Activated T-helper 1 cell treated with anti-CD3 and anti-CD28 coated beads, Interleukin-12 subunit alpha, Interleukin-12 subunit beta, Interleukin-2, Interleukin-4 antibody, amounts not matched to agents 30 ng/mL and 10 ng/mL and 1 ng/mL, durations not matched to agents 14 hours and 24 hours and 36 hours (primary cell): Measurements from ENCODE around the gene GSTA5. TPM values are rescaled to one million over a fixed set of nuclear protein-coding genes. Genes with fewer than 3 reads are reported as not detected.
"Not testable (repeated sequence)": the region's sequence is repeated elsewhere in the genome, so short reads cannot be mapped to it uniquely, and the experiment has no call there.

ENCODE experiments used
- DNase-seq: peaks from one replicate; pipeline ENCODE4 v3.0.0; 2021; ENCODE audit warnings: low spot score
- H3K27ac Mint-ChIP-seq: one replicate; pipeline ENCODE4 v1.8.0; 2021; ENCODE audit warnings: mild to moderate bottlenecking, mixed read lengths
- H3K27me3 Mint-ChIP-seq: one replicate; pipeline ENCODE4 v1.8.0; 2022; ENCODE audit warnings: mild to moderate bottlenecking, moderate library complexity, mixed read lengths; ENCODE audit not compliant: insufficient read depth
- H3K36me3 Mint-ChIP-seq: one replicate; pipeline ENCODE4 v1.8.0; 2021; ENCODE audit warnings: low read depth, mixed read lengths
- H3K4me1 Mint-ChIP-seq: one replicate; pipeline ENCODE4 v1.8.0; 2021; ENCODE audit warnings: low read depth, mixed read lengths
- H3K4me3 Mint-ChIP-seq: one replicate; pipeline ENCODE4 v1.8.0; 2021; ENCODE audit warnings: mild to moderate bottlenecking, moderate library complexity, mixed read lengths
- H3K9me3 Mint-ChIP-seq: one replicate; pipeline ENCODE4 v1.8.0; 2021; ENCODE audit warnings: mixed read lengths
- intact Hi-C: fragments of 100-400 bp; cut with micrococcal nuclease; formaldehyde crosslinking; loops from one replicate; pipeline ENCODE4 v1.15.1; 2024
- total RNA-seq: library from RNA; stranded (reverse); gene quantifications from 2 replicates; pipeline ENCODE4 v1.2.3, GENCODE V29; 2022

Gene GSTA5
- total RNA-seq, 1 donor from 2014 or later = not detected

DNA sequence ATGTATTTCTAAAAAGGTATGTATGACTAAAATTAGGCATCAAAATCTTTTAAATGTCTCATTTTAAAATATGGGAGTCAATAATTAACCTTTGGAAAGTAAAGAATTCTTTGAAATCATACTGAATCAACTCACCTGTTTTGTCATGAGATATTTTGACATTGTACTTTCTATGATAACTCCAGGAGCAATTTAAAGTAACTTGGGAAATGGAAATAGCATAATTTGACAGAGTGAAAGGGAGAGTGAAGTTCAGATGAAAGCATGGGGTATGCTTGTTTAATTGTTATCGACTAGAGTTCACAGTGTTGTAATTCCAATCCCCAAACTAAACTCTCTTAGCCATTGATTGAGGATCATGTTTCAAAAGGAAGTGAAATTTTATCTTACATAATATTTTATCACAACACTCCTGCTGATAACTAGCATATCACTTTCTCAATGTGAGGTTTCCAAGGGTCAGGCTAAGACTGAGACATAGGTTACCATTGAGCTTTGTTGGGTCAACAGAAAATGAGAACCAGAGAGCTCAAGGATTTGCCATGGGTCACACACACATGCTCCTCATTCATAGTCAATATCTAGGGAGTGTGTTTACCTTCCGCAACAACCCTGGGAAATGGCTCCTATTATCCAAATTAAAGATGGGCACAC lies 39.3 kb downstream of the GSTA5 start:
- intact Hi-C loops = no loop called here
- no peak overlapping the region for H3K4me3 Mint-ChIP-seq
- H3K27me3 Mint-ChIP-seq = peaks cover 8% of the 10 kb centered on the region
- no peak overlapping the region for H3K27ac Mint-ChIP-seq
- no peaks in the 10 kb centered on the region for H3K4me1 Mint-ChIP-seq
- H3K36me3 Mint-ChIP-seq = no peaks in the 10 kb centered on the region
- no peaks in the 10 kb centered on the region for H3K9me3 Mint-ChIP-seq
- no peak for DNase-seq

DNA sequence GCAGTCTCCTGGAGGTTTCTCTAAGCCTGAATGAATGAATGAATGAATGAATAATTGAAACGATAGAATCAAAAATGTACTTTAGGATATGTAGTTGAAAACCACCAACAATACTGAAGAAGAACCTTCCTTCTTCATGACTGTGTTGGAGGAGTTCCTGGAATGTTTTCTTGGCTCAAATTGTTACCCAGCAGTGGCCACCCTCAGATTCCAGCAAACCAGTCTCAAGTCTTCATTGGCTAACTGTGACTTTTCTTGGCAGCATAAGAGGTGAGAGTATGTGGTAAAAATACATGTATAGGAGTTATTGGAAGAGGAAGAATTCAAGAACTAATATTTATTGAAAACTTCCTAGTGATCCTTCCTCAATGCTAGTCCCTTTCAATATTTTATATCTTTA lies 41.3 kb downstream of the GSTA5 start:
- H3K36me3 Mint-ChIP-seq, H3K27me3 Mint-ChIP-seq, H3K9me3 Mint-ChIP-seq, intact Hi-C loops, DNase-seq, H3K27ac Mint-ChIP-seq, H3K4me1 Mint-ChIP-seq, H3K4me3 Mint-ChIP-seq: not testable (repeated sequence)

DNA sequence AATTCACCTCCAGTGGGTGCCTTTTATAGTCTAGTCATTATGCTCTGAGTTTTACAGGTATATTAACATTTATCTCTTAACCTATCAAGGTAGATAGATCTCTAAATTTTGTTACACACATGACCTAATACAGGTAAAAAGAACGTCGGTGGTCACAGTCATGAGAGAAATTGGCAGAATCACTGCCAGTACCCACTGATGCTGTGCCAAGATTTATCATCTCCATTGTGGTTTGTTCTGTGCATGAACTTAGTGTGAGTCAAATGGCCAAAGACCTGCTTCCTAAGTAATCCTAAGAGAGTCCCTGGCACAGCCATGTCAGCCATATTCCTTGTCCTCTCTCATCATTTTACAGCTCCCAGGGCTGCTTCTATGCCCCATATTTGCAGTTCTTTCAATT lies 46.2 kb downstream of the GSTA5 start:
- H3K27me3 Mint-ChIP-seq, H3K4me3 Mint-ChIP-seq, DNase-seq, H3K27ac Mint-ChIP-seq, H3K4me1 Mint-ChIP-seq, H3K9me3 Mint-ChIP-seq, intact Hi-C loops, H3K36me3 Mint-ChIP-seq: not testable (repeated sequence)

DNA sequence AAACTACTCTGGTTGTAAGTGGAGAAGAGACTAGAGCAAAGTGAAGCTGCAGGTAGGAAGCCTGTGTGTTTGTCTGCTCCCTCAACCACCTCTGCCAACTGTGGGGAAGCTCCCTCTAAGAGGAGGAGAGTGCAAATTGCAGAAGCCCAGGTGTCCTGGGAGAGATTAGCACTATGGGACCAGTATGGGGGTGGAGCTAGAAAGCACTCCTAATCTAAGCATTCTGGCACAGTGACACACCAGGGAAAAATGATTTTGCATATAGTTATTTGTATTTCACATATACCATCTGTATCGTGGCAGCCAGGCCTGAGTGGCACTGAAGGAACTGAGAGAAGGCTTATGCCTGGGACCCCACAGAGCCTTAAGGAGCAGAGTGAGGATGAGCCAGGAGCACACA lies 49.8 kb downstream of the GSTA5 start:
- no peaks in the 10 kb centered on the region for H3K4me1 Mint-ChIP-seq
- H3K36me3 Mint-ChIP-seq = no peaks in the 10 kb centered on the region
- no peak overlapping the region for H3K4me3 Mint-ChIP-seq
- intact Hi-C loops = no loop called here
- H3K27me3 Mint-ChIP-seq = no peaks in the 10 kb centered on the region
- no peak overlapping the region for H3K27ac Mint-ChIP-seq
- H3K9me3 Mint-ChIP-seq = no peaks in the 10 kb centered on the region
- no peak for DNase-seq

DNA sequence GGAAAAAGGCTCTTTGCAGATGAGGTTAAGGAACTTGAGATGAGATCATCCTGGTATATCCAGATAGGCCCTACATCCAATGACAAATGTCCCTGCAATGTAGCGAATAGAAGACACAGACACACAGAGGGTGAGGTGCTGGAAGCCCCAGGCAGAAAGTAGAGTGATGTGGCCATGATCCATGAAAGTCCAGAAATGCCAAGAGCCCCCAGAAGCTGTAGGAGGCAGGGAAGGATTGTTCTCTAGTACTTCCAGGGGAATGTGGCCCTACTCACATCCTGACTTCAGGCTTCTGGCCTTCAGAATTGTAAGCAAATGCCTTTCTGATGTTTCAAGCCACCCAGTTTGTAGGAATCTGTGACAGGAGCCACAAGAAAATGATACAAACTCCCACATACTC lies 51.0 kb downstream of the GSTA5 start:
- intact Hi-C loops, H3K4me1 Mint-ChIP-seq, H3K36me3 Mint-ChIP-seq, DNase-seq, H3K27ac Mint-ChIP-seq, H3K9me3 Mint-ChIP-seq, H3K4me3 Mint-ChIP-seq, H3K27me3 Mint-ChIP-seq: not testable (repeated sequence)

DNA sequence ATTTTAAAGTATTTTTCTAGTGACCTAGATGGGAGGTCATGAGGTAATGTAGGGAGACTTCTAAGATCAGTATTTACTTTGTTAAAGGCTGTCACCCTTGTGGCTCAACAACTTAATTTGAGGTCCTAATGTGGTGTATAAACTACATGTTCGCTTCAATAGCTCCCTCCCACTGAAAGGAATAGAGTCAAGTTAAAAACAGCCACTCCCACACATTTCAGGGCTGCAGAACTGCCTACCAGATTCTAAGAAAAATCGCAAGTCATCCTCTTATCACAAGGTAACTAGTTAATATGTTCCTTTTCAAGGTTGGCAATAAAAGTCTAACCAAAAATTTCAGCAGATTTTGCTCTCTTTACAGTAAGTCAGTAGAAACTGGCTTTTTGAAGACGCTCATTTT lies 52.1 kb downstream of the GSTA5 start:
- Mint-ChIP-seq H3K27ac (no peak overlapping the region), H3K4me3 (no peak overlapping the region), H3K4me1 (no peaks in the 10 kb centered on the region), H3K36me3 (no peaks in the 10 kb centered on the region), H3K27me3 (no peaks in the 10 kb centered on the region), H3K9me3 (peaks cover 5% of the 10 kb centered on the region)
- no peak for DNase-seq
- intact Hi-C loops = no loop called here

DNA sequence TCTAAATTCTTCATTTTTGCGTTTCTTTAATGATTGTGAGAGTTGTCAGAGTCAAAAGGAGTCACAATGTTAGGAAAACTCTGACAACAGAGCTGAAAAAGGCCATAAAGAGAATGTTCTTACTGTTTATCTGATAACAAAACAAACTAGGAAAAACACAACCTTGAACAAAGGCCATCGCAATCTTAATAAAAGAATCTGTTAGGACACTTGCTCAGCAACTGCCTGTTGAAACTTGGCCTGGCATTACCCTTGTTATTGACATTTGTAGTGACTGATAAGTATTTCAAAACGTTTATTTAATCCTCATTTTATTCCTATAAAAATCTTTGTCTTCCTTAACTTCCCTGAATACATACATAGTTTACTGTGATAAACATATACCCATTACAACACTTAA lies 52.7 kb downstream of the GSTA5 start:
- no peaks in the 10 kb centered on the region for H3K27me3 Mint-ChIP-seq
- no peak for DNase-seq
- peaks cover 5% of the 10 kb centered on the region for H3K9me3 Mint-ChIP-seq
- intact Hi-C loops = no loop called here
- H3K4me1 Mint-ChIP-seq = no peaks in the 10 kb centered on the region
- H3K27ac Mint-ChIP-seq = no peak overlapping the region
- no peaks in the 10 kb centered on the region for H3K36me3 Mint-ChIP-seq
- no peak overlapping the region for H3K4me3 Mint-ChIP-seq

DNA sequence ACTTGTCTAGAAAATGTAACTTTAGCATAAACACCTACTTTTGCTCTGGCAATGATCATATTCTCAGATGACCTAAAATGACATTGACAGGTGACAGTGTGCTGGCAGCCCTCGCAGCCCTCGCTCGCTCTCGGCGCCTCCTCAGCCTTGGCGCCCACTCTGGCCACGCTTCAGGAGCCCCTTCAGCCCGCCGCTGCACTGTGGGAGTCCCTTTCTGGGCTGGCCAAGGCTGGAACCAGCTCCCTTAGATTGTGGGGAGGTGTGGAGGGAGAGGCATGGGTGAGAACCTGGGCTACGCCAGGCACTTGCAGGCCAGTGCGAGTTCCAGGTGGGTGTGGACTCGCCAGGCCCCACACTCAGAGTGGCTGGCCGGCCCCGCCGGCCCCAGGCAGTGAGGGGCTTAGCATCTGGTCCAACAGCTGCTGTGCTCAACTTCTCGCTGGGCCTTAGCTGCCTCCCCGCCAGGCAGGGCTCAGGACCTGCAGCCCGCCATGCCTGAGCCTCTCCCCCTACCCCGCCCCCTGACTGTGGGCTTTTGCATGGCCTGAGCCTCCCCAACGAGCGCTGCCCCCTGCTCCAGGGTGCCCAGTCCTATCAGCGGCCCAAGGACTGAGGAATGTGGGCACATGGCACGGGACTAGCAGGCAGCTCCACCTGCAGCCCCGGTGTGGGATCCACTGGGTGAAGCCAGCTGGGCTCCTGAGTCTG lies 54.2 kb downstream of the GSTA5 start:
- Mint-ChIP-seq H3K36me3 (no peaks in the 10 kb centered on the region), H3K27me3 (no peaks in the 10 kb centered on the region), H3K9me3 (peaks cover 5% of the 10 kb centered on the region), H3K4me3 (no peak overlapping the region), H3K27ac (no peak overlapping the region), H3K4me1 (no peaks in the 10 kb centered on the region)
- no peak for DNase-seq
- intact Hi-C loops = no loop called here

DNA sequence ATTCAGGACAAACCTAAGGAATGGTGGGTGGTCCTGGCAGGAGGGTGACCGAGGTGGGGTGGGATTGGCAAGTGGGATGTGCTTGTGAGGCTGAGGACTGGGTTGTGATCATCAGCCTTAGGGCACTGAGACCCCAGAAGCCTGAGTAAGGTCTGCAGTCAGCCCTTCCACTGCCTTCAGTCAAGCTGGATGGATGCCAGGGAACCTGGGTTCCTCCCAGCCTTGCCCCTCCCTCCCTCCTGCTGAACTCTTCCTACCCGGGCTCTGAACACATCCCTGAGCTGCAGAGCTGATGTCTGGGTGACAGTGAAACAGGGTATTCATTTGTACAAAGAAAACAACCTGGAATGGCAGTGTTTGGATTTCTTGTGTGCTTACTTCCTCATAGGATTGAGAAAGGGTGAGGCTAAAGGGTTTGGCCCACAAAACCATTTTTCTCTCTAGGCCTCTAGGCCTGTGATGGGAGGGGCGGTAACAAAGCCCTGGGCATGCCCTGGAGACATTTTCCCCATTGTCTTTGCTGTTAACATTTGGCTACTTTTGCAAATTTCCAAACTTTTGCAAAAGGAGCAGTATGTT lies 57.8 kb downstream of the GSTA5 start:
- not testable (repeated sequence) for H3K4me3 Mint-ChIP-seq

DNA sequence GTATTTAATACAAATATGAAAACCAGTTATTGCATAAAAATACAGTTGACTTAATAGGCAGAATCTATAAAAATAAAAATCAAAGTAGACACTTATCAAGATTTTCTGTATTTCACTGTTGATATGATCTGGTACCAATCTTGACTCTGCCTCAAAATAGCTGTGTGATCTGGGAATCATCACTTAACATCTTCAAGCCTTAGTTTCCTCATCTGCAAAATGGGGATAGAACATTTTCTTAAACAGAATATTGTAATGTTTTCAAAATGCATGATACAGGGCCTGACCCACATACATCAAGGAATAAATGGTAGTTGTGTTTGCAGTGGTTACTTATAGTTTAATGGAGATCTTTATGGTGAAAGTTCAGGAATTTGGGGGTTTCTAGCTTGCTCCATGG lies 58.4 kb downstream of the GSTA5 start:
- H3K4me3 Mint-ChIP-seq, H3K27ac Mint-ChIP-seq, H3K27me3 Mint-ChIP-seq, H3K9me3 Mint-ChIP-seq, DNase-seq, intact Hi-C loops, H3K4me1 Mint-ChIP-seq, H3K36me3 Mint-ChIP-seq: not testable (repeated sequence)

More for the DNA sequence above, 57.8 kb downstream of the GSTA5 start:
- H3K27ac Mint-ChIP-seq, H3K4me1 Mint-ChIP-seq, intact Hi-C loops, H3K27me3 Mint-ChIP-seq, H3K36me3 Mint-ChIP-seq, H3K9me3 Mint-ChIP-seq, DNase-seq: not testable (repeated sequence)

Other genes with a start within 250 kb of the GSTA5 start
- gene TMEM14A, start 169.7 kb downstream of the GSTA5 start, total RNA-seq = 12.2 and 15.1 TPM in 2 replicates
- gene GSTA2, start 77.3 kb downstream of the GSTA5 start, total RNA-seq = not detected in 2 replicates
- gene GSTA1, start 37.0 kb downstream of the GSTA5 start, total RNA-seq = not detected in 2 replicates
- not detected in 2 replicates for gene GSTA3, start 68.9 kb upstream of the GSTA5 start, total RNA-seq
- 35.8 and 38.7 TPM in 2 replicates for gene GSTA4, start 154.5 kb upstream of the GSTA5 start, total RNA-seq
- 11.7 and 12.5 TPM in 2 replicates for gene CILK1, start 221.0 kb upstream of the GSTA5 start, total RNA-seq
- 67.3 and 73.2 TPM in 2 replicates for gene FBXO9, start 224.6 kb upstream of the GSTA5 start, total RNA-seq